ENCODE results near the gene SHC2.
"Not testable (repeated sequence)": the region's sequence is repeated elsewhere in the genome, so short reads cannot be mapped to it uniquely, and the experiment has no call there.

The SHC2 gene

DNA sequence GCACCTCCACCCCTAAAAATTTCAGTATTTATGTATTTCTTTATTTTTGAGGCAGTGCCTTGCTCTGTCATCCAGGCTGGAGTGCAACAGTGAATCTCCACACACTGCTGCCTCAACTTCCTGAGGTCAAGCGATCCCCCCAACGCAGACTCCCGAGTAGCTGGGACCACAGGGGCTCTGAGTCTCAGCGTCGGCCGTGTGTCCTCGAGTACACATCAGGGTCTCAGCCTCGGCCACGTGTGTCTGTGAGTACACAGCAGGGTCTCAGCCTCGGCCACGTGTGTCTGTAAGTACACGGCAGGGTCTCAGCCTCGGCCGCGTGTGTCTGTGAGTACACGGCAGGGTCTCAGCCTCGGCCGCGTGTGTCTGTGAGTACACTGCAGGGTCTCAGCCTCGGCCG, 73.1 kb downstream of the SHC2 start:
- H3K4me3 ChIP-seq (ENCODE audit: low read depth, low read length) = no peak overlapping the region
- in situ Hi-C loops (cut with HindIII; ENCODE audit: low sequenced_read_pairs) = no loop called here
- DNase-seq (ENCODE audit: low read depth, low spot score) = no peak
- TF ChIP-seq, protein P1, sequence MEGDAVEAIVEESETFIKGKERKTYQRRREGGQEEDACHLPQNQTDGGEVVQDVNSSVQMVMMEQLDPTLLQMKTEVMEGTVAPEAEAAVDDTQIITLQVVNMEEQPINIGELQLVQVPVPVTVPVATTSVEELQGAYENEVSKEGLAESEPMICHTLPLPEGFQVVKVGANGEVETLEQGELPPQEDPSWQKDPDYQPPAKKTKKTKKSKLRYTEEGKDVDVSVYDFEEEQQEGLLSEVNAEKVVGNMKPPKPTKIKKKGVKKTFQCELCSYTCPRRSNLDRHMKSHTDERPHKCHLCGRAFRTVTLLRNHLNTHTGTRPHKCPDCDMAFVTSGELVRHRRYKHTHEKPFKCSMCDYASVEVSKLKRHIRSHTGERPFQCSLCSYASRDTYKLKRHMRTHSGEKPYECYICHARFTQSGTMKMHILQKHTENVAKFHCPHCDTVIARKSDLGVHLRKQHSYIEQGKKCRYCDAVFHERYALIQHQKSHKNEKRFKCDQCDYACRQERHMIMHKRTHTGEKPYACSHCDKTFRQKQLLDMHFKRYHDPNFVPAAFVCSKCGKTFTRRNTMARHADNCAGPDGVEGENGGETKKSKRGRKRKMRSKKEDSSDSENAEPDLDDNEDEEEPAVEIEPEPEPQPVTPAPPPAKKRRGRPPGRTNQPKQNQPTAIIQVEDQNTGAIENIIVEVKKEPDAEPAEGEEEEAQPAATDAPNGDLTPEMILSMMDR (IDR thresholded peaks at IDR 0.05; ENCODE audit: low read depth, low read length) = no peak

DNA sequence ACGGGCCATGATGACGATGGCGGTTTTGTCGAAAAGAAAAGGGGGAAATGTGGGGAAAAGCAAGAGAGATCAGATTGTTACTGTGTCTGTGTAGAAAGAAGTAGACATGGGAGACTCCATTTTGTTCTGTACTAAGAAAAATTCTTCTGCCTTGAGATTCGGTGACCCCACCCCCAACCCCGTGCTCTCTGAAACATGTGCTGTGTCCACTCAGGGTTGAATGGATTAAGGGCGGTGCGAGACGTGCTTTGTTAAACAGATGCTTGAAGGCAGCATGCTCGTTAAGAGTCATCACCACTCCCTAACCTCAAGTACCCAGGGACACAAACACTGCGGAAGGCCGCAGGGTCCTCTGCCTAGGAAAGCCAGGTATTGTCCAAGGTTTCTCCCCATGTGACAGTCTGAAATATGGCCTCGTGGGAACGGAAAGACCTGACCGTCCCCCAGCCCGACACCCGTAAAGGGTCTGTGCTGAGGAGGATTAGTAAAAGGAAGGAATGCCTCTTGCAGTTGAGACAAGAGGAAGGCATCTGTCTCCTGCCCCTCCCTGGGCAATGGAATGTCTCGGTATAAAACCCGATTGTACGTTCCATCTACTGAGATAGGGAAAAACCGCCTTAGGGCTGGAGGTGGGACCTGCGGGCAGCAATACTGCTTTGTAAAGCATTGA, 74.1 kb downstream of the SHC2 start:
- H3K4me3 ChIP-seq (ENCODE audit: low read depth, low read length); DNase-seq (ENCODE audit: low read depth, low spot score); in situ Hi-C loops (cut with HindIII; ENCODE audit: low sequenced_read_pairs): not testable (repeated sequence)

DNA sequence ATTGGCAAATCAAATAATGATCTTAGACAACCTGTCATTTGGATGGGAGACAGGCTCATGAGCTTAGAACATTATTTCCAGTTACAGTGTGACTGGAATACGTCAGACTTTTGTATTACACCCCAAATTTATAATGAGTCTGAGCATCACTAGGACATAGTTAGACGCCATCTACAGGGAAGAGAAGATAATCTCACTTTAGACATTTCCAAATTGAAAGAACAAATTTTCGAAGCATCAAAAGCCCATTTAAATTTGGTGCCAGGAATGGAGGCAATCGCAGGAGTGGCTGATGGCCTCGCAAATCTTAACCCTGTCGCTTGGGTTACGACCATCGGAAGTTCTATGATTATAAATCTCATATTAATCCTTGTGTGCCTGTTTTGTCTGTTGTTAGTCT, 74.6 kb downstream of the SHC2 start:
- in situ Hi-C loops (cut with HindIII; ENCODE audit: low sequenced_read_pairs); H3K4me3 ChIP-seq (ENCODE audit: low read depth, low read length); DNase-seq (ENCODE audit: low read depth, low spot score): not testable (repeated sequence)

DNA sequence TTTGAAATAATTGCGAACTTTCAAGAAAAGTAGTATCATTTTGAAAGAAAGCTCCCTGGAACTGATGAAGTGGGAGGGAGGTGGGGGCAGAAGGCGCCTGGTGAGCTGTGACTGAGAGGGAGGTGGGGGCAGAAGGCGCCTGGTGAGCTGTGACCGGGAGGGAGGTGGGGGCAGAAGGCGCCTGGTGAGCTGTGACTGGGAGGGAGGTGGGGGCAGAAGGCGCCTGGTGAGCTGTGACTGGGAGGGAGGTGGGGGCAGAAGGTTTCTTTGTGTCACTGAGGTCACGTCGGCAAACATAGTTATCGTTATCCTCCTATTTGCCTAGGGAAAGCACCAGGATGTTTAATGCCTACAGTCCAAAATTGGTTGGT, 76.0 kb downstream of the SHC2 start:
- TF ChIP-seq, protein P1 (IDR thresholded peaks at IDR 0.05; ENCODE audit: low read depth, low read length) = no peak
- in situ Hi-C loops (cut with HindIII; ENCODE audit: low sequenced_read_pairs) = no loop called here
- H3K4me3 ChIP-seq (ENCODE audit: low read depth, low read length) = no peak overlapping the region
- DNase-seq (ENCODE audit: low read depth, low spot score) = no peak

DNA sequence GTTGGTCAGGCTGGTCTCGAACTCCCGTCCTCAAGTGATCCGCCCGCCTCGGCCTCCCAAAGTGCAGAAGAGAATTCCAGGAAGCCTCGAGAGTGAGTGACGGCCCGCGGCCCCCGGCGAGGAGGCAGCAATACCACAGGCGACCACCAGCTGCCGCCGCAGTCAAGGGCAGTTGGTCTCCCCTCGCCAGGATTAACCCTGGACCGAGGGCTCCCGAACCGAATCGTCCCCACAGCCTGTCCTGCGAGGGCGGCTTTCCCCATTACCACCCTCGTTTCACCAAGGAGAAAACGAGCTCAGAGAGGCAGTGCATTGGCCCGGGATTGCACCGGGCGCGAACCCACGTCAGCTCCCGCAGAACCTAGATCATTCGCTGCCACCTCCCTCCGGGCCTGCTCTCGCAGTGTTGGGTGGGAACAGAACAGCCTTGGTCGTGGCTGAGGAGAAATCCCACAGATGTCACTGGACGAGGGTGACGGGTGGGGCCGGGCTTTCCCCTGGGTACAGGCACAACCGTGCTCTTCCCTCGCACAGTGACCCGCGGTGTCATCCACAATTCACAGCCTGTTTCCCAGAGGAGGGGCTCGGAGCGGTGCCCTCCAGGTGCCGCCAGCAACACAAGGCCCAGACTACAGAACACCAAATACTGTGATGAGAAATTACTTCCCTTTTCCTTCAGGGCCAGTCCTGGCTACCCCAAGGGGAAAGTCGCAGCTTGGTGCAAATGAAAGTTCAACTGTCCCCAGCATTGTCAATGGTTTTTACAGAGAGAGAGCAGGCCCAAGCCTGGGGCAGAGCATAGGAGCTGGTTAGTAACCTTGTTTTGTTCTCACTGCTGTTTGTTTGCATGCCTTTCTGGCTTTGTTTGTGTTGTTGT, 76.7 kb downstream of the SHC2 start:
- in situ Hi-C loops (cut with HindIII; ENCODE audit: low sequenced_read_pairs) = no loop called here
- H3K4me3 ChIP-seq (ENCODE audit: low read depth, low read length) = no peak overlapping the region
- TF ChIP-seq, protein P1 (IDR thresholded peaks at IDR 0.05; ENCODE audit: low read depth, low read length) = peak; percentile 41
- DNase-seq (ENCODE audit: low read depth, low spot score) = no peak

DNA sequence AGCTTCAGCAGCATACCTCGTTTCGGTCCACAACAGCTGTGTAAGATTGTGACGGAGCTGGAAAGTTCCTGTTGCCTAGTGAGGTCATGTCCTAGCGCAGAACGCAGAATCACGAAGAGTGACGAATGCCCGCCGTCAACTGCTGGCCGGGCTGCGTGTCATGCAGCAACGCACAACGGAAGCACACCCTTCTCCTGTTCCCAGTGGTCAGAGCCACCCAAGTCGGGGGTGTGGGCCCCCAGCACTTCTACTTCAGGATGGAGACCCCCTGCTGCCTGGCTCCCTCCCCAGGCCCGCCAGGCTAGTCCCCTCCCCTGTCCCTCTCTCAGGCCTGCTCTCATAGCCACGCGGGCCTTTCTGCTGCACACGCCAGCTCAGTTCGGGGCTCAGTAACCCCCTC, 77.8 kb downstream of the SHC2 start:
- no peak overlapping the region for H3K4me3 ChIP-seq (ENCODE audit: low read depth, low read length)

DNA sequence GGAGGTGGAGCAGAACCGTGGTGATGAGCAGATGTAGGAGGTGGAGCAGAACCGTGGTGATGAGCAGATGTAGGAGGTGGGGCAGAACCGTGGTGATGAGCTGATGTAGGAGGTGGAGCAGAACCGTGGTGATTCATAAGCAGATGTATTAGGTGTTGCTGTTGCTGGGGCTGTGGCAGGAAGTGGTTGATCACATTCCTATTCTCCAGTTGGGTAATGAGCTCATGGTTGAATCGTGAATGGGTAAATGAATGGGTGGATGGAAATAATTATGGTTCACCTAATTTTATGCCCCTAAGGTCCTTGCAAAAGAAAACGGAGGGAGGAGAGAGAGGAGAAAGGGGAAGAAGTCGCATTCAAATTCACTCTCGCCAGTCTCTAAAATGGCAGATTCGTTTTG, 78.3 kb downstream of the SHC2 start:
- peak; percentile 35 for DNase-seq (ENCODE audit: low read depth, low spot score)
- H3K4me3 ChIP-seq (ENCODE audit: low read depth, low read length); in situ Hi-C loops (cut with HindIII; ENCODE audit: low sequenced_read_pairs): not testable (repeated sequence)

More for the DNA sequence above, 77.8 kb downstream of the SHC2 start:
- DNase-seq (ENCODE audit: low read depth, low spot score) = no peak
- in situ Hi-C loops (cut with HindIII; ENCODE audit: low sequenced_read_pairs) = no loop called here
- TF ChIP-seq, protein P1 (IDR thresholded peaks at IDR 0.05; ENCODE audit: low read depth, low read length) = no peak

DNA sequence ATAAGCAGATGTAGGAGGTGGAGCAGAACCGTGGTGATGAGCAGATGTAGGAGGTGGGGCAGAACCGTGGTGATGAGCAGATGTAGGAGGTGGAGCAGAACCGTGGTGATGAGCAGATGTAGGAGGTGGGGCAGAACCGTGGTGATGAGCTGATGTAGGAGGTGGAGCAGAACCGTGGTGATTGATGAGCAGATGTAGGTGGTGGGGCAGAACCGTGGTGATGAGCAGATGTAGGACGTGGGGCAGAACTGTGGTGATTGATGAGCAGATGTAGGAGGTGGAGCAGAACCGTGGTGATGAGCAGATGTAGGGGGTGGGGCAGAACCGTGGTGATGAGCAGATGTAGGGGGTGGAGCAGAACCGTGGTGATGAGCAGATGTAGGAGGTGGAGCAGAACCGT, 78.9 kb downstream of the SHC2 start:
- H3K4me3 ChIP-seq (ENCODE audit: low read depth, low read length); in situ Hi-C loops (cut with HindIII; ENCODE audit: low sequenced_read_pairs); DNase-seq (ENCODE audit: low read depth, low spot score): not testable (repeated sequence)

DNA sequence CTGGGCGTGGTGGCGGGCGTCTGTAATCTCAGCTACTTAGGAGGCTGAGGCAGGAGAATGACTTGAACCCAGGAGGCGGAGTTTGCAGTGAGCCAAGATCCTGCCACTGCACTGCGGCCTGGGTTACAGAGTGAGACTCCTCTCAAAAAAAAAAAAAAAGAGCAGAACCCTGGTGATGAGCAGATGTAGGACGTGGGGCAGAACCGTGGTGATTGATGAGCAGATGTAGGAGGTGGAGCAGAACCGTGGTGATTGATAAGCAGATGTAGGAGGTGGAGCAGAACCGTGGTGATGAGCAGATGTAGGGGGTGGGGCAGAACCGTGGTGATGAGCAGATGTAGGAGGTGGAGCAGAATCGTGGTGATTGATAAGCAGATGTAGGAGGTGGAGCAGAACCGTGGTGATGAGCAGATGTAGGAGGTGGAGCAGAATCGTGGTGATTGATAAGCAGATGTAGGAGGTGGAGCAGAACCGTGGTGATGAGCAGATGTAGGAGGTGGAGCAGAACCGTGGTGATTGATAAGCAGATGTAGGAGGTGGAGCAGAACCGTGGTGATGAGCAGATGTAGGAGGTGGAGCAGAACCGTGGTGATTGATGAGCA, 80.1 kb downstream of the SHC2 start:
- H3K4me3 ChIP-seq (ENCODE audit: low read depth, low read length); DNase-seq (ENCODE audit: low read depth, low spot score); in situ Hi-C loops (cut with HindIII; ENCODE audit: low sequenced_read_pairs): not testable (repeated sequence)

Data from astrocyte of the spinal cord (primary cell).